ENCODE results near the gene GPC4. TPM values are rescaled to one million over a fixed set of nuclear protein-coding genes. Genes with fewer than 3 reads are reported as not detected.

GPC4 gene
- polyA plus RNA-seq, 1 donor from 2014 or later, result 1.2 TPM

DNA sequence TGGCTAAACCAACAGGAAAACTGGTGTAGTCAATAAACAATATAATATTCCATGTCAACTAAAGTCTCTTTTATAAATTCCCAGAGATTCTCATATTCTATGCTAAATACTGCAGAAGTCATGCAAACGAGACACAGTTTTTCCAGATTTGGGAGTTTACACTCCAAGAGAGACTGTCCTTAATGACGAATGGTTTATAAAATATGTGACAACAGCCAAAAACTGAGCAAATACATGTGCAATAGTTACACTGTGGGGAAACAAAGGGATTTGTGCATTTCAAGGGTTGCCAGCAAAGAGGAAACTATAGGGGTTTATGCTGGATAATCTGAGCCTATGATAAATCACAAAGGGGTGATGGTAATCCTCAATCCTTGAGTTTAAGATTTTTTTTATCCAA, 75.7 kb downstream of the GPC4 start:
- H3K27ac ChIP-seq (ENCODE audit: low read length), result no peak overlapping the region
- peaks cover 11% of the 10 kb centered on the region for H3K79me2 ChIP-seq (replicated peaks; ENCODE audit: insufficient read depth, low read length)
- no peak for TF ChIP-seq SMC3 (conservative IDR thresholded peaks at IDR 0.05; ENCODE audit: poor library complexity)
- TF ChIP-seq MXI1 (conservative IDR thresholded peaks at IDR 0.05; ENCODE audit: poor library complexity, severe bottlenecking), result no peak
- no peak for TF ChIP-seq TAF1 (IDR thresholded peaks at IDR 0.05; ENCODE audit: low read depth)
- TF ChIP-seq EZH2 (IDR thresholded peaks at IDR 0.05; ENCODE audit: borderline replicate concordance, insufficient read depth, low read length, poor library complexity, severe bottlenecking), result no peak
- no peak for TF ChIP-seq POLR2AphosphoS5 (IDR thresholded peaks at IDR 0.05)
- TF ChIP-seq, protein P1, sequence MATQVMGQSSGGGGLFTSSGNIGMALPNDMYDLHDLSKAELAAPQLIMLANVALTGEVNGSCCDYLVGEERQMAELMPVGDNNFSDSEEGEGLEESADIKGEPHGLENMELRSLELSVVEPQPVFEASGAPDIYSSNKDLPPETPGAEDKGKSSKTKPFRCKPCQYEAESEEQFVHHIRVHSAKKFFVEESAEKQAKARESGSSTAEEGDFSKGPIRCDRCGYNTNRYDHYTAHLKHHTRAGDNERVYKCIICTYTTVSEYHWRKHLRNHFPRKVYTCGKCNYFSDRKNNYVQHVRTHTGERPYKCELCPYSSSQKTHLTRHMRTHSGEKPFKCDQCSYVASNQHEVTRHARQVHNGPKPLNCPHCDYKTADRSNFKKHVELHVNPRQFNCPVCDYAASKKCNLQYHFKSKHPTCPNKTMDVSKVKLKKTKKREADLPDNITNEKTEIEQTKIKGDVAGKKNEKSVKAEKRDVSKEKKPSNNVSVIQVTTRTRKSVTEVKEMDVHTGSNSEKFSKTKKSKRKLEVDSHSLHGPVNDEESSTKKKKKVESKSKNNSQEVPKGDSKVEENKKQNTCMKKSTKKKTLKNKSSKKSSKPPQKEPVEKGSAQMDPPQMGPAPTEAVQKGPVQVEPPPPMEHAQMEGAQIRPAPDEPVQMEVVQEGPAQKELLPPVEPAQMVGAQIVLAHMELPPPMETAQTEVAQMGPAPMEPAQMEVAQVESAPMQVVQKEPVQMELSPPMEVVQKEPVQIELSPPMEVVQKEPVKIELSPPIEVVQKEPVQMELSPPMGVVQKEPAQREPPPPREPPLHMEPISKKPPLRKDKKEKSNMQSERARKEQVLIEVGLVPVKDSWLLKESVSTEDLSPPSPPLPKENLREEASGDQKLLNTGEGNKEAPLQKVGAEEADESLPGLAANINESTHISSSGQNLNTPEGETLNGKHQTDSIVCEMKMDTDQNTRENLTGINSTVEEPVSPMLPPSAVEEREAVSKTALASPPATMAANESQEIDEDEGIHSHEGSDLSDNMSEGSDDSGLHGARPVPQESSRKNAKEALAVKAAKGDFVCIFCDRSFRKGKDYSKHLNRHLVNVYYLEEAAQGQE (IDR thresholded peaks at IDR 0.05; ENCODE audit: borderline replicate concordance), result no peak
- TF ChIP-seq EP300 (conservative IDR thresholded peaks at IDR 0.05; ENCODE audit: poor library complexity, severe bottlenecking), result no peak
- TF ChIP-seq, protein P2, sequence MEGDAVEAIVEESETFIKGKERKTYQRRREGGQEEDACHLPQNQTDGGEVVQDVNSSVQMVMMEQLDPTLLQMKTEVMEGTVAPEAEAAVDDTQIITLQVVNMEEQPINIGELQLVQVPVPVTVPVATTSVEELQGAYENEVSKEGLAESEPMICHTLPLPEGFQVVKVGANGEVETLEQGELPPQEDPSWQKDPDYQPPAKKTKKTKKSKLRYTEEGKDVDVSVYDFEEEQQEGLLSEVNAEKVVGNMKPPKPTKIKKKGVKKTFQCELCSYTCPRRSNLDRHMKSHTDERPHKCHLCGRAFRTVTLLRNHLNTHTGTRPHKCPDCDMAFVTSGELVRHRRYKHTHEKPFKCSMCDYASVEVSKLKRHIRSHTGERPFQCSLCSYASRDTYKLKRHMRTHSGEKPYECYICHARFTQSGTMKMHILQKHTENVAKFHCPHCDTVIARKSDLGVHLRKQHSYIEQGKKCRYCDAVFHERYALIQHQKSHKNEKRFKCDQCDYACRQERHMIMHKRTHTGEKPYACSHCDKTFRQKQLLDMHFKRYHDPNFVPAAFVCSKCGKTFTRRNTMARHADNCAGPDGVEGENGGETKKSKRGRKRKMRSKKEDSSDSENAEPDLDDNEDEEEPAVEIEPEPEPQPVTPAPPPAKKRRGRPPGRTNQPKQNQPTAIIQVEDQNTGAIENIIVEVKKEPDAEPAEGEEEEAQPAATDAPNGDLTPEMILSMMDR (IDR thresholded peaks at IDR 0.05; ENCODE audit: poor library complexity, severe bottlenecking), result no peak
- TF ChIP-seq RAD21 (conservative IDR thresholded peaks at IDR 0.05), result no peak
- no peaks in the 10 kb centered on the region for H3K27me3 ChIP-seq (ENCODE audit: insufficient read depth, low read depth, low read length)
- no peaks in the 10 kb centered on the region for H3K9me3 ChIP-seq (ENCODE audit: low read length)
- H3K9me2 ChIP-seq (ENCODE audit: insufficient read depth, low read length), result no peaks in the 10 kb centered on the region
- H2AFZ ChIP-seq (ENCODE audit: low read depth, low read length), result no peak overlapping the region
- no peaks in the 10 kb centered on the region for H3K36me3 ChIP-seq (ENCODE audit: insufficient read depth, low read length)
- no peak overlapping the region for H3K4me2 ChIP-seq (ENCODE audit: low read length)
- H4K20me1 ChIP-seq (ENCODE audit: insufficient read depth), result no peaks in the 10 kb centered on the region
- H3K9ac ChIP-seq (ENCODE audit: low read length), result no peak overlapping the region
- H3F3A ChIP-seq (ENCODE audit: insufficient read depth, low read length, poor library complexity, severe bottlenecking), result no peaks in the 10 kb centered on the region
- no peak overlapping the region for H3K4me3 ChIP-seq (ENCODE audit: low read length)

DNA sequence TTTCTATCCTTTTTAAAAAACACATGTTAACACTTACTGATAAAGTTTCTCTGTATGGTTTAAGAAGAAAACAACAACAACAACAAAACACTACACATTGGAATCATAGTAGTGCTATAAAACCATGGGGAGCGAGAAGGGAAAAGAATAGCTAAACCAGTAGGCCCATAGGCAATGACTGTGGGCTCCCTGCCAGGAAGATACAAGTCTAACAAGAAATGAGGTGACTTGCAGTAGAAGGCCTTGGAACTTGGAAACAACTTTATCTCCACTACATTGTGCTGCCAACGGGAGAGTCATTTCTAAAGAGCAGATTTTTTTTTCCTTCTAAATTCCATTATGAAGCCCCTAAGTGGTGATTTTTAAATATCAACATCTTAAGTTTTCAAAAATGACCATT, 78.0 kb downstream of the GPC4 start:
- H3K4me3 ChIP-seq (ENCODE audit: low read length), result no peak overlapping the region
- H3K27me3 ChIP-seq (ENCODE audit: insufficient read depth, low read depth, low read length), result no peaks in the 10 kb centered on the region
- peaks cover 11% of the 10 kb centered on the region for H3K79me2 ChIP-seq (replicated peaks; ENCODE audit: insufficient read depth, low read length)
- no peaks in the 10 kb centered on the region for H3F3A ChIP-seq (ENCODE audit: insufficient read depth, low read length, poor library complexity, severe bottlenecking)
- TF ChIP-seq MXI1 (conservative IDR thresholded peaks at IDR 0.05; ENCODE audit: poor library complexity, severe bottlenecking) (no peak), TAF1 (IDR thresholded peaks at IDR 0.05; ENCODE audit: low read depth) (no peak), EP300 (conservative IDR thresholded peaks at IDR 0.05; ENCODE audit: poor library complexity, severe bottlenecking) (no peak), SMC3 (conservative IDR thresholded peaks at IDR 0.05; ENCODE audit: poor library complexity) (no peak), RAD21 (conservative IDR thresholded peaks at IDR 0.05) (no peak), EZH2 (IDR thresholded peaks at IDR 0.05; ENCODE audit: borderline replicate concordance, insufficient read depth, low read length, poor library complexity, severe bottlenecking) (no peak), POLR2AphosphoS5 (IDR thresholded peaks at IDR 0.05) (no peak)
- TF ChIP-seq, protein P1 (IDR thresholded peaks at IDR 0.05; ENCODE audit: borderline replicate concordance), result no peak
- TF ChIP-seq, protein P2 (IDR thresholded peaks at IDR 0.05; ENCODE audit: poor library complexity, severe bottlenecking), result no peak
- H3K27ac ChIP-seq (ENCODE audit: low read length), result no peak overlapping the region
- no peaks in the 10 kb centered on the region for H3K9me3 ChIP-seq (ENCODE audit: low read length)
- H3K36me3 ChIP-seq (ENCODE audit: insufficient read depth, low read length), result no peaks in the 10 kb centered on the region
- no peak overlapping the region for H3K9ac ChIP-seq (ENCODE audit: low read length)
- H3K9me2 ChIP-seq (ENCODE audit: insufficient read depth, low read length), result no peaks in the 10 kb centered on the region
- H4K20me1 ChIP-seq (ENCODE audit: insufficient read depth), result no peaks in the 10 kb centered on the region
- no peak overlapping the region for H3K4me2 ChIP-seq (ENCODE audit: low read length)
- no peak overlapping the region for H2AFZ ChIP-seq (ENCODE audit: low read depth, low read length)
